AG08396 (cell line): ENCODE measurements around the gene TANGO2.
A peak's percentile ranks its signal among the peaks of the same experiment; 100 is the strongest.

Experiments
- DNase-seq: peaks from one replicate; pipeline ENCODE4 v3.0.0; 2012; ENCODE audit warnings: low spot score, mixed read lengths

Gene TANGO2

DNA sequence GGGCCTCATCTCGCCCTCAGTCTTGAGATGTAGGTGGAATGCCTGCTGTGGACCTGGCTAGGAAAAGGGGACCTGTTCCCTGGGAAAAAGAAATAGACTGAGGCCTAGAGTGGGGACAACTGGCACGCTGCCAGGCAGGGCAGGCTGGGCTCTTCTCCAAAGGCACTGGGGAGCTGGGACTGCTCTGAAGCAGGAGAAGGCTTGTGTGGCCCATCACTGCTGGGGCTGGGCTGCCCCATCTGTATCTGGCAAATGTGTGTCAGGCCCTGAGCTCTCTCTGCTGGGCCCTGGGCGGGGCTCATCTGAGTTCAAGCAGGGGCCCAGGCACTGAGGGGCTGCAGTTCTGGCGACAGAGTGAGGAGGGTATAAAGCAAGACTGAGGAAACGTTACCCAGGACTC is 37.2 kb upstream of the TANGO2 start:
- no peak for DNase-seq

DNA sequence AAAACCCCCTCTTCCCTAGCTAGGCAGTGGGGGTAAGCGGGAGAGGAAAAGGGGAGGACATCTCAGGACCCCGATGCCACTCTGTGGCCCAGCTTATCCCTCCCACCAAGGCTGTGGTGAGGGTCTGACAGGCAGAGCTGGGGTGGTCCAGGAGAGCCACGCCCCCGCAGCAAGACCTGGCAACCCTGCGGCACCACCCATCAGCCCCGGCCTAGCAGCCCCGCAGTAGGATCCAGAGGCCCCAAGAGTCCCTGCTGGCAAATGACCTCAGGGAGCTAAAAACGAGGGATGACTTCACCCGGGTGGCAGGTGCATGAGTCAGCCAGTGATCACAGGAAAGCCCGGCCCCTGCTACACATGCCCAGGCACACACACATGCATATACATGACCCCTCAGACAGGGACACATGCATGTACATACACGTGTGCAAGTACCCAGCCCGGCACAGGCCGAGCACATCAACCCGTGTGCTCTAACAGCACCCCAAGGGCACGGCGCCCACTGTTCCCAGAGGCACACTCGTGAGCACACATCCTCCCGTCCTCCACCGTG is 36.6 kb upstream of the TANGO2 start:
- peak; percentile 89 for DNase-seq

DNA sequence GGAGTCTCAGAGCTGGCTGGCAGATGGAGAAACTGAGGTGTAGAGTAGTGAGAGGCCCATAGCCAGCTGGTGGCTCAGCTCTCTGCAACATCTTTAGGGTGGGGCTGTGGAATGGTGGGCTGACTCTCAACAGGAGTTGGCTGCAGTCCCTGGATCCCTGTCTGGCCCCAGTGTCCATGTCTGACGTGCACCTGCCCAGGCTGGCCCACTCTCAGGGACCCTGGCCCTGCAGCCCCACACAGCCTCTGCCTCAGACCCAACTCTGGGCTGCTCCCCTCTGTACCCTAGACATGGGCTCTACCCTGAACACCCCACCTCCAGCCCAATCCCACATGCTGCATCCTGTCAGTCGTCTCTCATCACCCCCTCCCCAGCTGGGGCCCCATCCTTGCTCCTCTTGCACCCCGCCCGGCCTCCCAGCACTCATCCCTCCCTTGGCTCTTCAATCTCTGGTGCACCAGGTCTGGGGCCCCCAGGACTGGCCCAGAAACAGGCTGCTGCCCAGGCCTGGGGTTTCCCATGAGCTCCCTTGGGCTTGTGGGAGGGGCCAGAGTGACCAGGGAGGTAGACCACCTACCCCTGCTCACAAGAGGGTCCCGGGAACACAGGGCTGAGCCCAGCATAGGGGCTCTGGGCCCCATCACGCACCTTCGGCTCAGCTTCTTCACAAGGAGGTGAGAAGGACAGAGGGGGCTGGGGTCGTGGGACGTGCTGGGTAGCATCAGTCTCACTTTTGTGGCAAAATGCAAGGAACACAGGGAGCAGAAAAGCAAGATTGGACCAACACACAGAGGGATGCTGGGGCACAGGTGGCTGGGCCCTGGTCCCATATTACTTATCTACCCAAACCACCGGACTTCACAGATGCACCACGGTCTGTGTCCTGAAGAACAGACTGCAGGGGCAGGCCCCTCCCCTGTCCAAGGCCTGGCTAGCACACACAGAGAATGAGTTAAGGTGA is 35.8 kb upstream of the TANGO2 start:
- no peak for DNase-seq

DNA sequence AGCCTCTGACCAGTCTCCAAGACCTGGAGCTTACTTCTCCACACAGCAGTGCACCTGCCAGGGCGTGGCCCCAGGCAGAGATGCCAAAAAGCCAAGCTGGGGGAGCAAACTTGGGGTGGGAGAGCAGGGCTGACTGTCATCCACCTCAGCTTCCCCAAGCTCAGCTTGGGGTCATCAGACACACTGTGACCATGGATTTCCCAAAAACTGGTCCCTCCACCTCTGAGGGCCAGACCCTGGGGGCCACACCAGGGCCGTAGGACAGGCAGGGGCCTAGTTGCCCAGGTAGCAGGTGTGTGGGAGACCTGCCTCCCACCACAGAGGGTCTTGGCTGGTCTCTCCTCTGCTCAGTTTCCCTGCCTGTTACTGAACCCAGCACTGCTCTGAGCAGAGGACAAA is 34.9 kb upstream of the TANGO2 start:
- no peak for DNase-seq

DNA sequence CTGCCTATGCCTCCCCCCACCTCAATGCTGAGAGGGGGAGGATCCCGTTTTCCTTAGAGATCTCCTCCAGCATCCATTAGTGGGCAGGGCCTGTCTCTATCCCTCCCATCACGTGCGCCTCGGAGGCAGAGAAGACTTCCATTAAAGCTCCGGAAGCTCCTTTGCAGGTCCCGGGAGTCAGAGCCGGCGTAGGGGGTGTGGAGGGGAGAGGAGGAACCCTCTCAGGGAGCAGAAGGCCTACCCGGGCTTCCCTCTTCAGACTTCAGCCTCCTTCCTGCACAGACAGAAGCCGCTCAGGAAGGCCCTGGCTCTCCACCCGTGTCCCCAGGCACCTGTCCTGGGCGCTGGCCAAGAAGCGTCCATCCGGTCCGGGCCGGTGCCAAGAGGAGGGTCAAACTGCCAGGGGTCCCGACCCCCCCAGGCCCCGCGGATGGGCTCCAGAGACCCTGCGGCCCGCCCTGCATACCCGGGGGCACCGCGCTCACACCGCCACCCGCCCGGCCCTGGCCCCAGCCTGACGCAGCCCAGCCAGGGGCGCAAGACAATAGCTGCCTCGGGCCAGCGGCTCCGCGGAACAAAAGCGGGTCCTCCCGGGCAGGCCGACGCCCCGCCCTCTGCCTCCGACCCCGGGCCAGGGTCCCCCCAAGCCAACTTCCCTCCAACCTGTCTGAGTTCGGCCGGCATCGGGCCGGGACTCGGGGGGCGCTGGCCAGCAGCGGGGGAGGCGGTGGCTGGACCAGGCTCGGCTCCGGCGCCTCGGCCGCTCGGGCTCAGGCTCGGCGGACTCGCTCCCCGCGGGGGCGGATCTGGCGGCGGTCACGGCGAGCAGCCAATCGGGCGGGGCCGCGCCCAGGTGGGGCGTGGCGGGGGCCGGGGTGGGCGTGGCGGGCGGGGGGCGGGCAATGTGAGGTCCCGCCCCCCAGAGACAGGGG is 34.2 kb upstream of the TANGO2 start:
- peak; percentile 98 for DNase-seq

DNA sequence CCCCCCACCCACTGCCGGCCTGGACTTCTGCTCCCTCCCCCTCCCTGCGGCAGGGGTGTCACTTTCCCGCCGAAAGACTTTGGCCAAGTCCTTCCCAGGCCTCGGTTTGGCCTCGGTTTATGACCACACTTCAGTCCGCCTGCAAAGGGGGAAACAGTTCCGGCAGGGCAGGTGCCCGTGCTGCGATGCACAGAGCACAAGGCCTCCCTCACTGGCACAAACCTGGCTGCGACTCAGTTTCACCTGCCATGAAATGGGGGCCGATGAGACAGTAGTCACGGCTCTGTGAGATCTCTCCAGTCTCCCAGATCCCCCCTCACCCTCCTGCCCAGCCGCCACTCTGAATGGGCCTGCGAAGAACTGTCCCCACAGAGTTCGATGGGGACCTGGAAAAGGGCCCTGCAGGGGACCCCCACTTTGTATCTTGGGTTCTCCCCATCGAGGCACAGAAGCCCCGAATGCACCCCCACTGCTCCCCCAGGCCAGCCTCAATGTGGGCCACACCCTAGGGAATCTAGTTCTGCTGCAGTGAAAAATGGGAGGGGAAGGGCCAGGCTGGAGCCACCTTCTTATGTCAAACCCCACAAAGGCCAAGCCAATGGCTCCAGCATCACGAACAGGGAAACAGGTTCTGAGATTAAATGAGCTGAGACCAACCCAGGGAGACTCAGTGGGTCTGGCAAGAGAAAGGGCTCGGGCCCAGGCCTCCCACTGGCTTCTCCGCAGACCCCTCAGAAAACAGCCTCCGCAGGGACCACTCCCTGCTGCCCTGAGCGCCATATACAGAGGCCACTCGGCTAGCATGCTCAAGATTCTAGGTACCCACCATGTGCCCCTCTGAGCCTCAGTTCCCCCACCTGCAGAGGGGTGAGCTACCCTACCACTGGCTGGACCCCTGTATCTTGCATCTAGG is 33.3 kb upstream of the TANGO2 start:
- no peak for DNase-seq

DNA sequence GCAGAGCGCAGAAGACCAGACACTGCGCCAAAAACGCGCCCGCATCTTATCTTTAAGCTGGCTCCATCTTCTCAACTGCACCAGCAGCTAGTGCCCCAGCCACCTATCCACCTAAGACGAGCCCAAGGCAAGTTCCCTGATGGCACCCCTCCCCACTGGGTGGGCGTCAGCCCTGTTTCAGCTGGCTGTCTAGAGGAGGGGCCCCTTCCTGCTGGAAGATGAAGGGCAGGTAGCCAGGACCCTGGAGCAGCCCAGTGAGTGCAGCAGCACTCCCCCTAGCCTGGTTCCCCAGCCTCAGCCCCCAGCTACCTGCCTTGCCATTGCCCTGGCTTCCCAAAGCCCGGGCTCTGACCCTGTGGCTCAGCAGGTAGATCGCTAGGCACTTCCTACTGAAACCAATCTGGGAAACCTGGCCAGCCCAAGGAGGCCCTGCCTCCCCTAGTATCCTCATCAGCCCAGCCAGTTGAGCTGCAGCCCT is 32.5 kb upstream of the TANGO2 start:
- DNase-seq = no peak

DNA sequence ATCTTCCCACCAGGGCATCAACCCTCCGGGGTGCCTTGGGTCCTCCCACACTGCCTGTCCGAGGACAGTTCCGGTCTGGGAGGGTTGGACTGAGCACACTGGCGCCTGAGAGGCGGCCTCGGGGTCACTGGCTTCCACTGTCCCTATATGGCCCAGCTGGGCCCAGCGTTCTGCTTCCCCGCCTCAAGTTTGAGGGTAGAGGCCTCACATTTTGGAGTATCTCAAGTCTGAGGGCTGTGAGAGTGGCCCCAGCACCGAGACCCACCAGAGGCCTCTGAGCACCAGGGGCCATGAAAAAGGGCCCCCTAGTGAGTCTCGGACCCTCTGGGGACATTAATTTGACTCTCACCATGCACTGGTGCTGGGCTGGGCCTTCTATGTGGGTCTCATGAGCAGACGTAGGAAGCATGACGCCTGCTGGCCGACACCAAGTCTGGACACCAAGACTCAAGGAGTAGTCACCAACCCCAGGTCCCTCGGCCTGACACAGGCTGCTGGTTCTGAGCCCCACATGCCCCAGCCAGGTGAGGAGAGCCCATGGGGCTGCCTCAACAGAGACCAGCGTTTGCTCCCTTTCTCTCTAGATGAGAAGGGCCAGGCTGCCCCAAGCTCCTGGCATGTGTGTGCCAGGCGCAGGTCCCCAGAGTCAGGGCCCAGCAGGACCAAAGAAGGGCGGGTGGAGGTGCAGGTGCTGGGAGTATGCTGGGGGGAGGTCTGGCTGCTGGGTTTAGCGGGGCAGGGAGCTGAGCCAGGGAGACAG is 31.8 kb upstream of the TANGO2 start:
- DNase-seq = no peak

DNA sequence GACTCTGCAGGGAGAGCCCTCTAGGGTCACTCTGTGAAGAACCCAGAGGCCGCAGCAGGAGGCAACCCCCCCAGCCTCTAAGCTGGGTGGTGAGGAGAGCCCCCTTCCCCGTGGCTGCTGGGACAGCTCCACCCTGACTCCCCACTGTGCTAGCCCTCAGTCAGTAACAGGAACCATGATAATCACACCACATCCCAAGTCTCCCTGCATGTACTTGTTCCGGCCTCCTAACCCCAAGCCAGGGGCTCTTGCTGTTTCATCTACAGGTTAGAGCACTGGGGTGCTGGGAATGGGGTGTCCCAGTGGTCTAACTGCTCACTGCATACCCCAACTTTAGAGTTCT is 31.2 kb upstream of the TANGO2 start:
- no peak for DNase-seq

DNA sequence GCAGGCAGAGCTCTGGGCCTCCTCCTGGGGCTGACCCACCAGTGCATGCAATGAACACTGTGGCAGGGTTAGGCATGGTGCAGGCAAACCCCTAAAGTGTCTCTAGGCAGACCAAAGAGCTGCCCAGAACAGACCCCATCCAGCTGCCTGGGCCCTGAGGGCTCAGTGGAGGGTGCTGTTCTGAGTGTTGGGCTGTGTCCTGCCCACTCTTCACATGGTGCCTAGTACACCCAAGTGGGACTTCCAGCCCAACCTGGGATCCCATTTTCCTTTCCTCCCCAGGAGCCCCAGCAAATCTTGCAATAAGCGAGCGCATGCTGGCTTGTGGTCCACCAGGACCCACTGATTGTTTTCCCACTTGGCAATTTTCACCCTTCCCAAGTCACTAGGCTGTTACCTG is 30.7 kb upstream of the TANGO2 start:
- no peak for DNase-seq

DNA sequence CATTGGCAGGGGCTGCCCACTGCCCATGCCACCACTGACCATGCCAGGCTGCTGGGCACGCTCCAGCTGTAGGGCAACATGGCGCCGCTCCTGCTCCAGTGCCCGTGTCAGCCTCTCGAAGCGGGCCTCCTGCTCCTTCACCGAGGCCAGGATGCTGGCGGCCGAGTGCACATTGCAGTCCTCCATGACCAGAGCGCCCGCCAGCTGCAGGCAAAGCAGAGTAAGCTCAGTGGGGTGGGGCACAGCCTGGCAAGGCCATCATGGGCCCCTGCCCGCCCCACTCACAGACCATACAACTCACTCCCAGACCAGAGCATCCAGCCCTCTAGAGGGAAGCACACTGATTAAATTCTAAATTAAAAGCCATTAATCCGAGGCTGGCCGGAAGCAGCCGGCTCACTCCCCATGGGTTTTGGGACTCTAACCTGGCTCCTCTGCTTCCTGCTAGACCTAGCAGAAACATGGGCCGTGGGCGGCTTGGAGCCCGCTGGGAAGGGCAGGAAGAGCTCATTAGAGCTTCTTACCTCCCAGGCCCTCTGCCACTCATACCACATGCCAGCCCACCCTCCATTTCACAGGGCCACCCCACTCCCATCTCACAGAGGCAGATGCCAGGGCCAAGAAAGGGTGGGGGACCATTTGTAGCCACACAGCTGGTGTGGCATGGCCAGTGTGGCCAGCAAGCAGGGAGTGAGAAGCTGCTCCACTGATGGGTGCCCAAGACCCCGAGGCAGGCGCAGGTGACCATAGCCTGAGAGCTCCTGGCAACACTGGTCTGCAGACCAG is 30.1 kb upstream of the TANGO2 start:
- DNase-seq = no peak

DNA sequence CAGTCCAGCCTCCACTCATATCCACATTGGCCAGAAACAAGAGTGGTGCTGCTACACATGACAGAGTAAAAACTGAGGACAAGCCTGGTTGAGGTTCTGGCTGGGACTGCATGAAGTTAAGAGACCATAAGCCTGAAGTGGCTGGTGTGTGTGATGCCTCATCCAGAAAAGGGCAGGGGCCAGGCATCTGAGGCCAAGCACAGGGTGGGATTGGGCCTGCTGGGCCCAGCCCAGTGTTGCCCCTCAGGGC is 29.6 kb upstream of the TANGO2 start:
- DNase-seq = no peak

DNA sequence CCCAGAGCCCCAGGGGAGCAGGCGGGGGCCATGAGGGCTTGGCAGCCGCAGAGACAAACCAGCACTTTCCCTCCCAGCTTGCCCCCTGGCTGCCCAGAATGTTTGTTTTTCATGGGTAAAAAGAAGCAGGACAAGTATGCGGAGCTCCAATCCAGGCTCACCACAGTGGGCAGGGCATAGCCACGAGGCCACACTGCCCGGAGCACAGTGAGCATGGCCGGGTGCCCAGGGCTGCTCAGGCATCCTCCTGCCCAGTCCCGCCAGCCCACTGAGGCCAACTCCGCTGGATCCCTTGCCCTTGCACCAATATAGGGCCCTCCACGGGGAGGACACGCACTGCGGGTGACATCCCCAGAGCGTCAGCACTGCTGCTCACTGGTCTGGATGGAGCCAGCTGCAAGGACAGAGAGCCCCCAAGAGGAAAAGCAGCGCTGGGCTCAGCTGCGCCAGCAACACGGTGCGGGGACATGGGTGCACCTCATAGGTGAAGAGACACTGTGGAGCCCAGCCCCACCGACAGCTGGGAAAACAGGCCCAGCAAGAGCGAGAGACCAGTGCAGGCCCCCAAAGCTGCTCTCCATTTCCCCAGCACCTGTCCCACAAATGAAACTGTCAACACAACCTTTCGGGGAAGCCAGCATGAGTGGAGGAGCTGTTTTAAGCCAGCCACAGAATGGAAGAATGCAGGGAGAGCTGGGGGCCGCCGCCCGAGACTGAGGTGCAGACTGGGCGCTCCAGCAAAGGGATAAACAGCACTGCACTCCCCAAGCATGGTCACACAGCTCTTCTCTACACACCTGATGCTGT is 29.1 kb upstream of the TANGO2 start:
- DNase-seq = no peak

DNA sequence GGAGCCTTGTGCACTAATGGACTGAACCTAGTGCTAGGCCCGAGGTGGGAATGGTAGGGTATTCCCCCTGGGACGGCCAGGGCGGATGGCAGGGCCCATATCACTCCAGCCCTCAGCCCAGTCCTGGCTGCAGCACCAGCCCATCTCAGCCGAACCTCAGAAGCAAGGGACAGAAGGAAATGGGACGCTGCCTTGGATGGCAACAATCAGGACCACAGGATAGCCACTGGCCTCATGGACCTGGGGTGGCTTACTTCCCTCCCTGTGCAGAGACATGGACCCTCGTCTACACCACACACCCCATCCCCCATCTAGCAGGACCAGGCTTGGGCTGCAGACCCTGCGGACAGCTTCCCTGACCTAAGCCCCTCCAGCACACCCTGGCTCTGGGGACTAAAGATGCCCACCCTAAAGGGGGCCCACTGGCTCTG is 28.4 kb upstream of the TANGO2 start:
- DNase-seq = no peak

DNA sequence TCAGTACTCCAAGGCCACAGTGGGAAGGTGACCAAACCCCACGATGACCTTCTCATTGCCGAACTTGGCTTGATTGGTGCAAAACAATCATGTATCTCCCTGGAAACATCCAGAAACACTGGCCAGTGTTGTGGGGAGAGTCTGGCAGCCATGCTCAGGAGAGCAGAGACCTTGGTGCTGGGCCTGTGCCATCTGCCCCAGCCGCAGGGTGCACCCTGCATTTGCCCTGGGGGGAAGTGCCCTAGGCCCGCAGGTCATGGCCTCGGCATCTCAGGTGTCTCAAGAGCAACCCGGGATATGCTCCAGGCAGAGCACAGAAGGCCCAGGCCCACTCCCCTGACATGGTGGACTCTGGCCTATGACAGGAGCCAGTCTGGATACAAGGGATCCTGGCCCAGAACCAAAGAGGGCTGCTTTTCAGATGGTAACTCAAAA is 28.0 kb upstream of the TANGO2 start:
- DNase-seq = no peak

DNA sequence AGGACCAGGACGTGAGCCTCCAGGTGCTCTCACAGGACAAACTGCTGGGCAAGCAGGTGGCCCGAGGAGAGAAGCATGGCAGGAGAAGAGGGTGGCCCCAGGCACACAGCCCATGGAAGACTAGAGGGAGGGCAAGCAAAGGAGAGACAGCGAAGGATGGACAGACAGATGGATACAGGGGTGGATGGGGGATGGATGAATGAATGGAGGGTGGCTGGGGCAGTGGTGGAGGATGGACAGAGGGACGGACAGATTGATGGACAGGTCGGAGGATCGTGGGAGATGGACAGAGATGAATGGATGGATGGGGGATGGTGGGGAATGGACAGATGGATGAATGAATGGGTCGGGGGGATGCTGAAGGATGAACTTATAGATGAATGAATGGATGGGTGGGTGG is 27.0 kb upstream of the TANGO2 start:
- no peak for DNase-seq

DNA sequence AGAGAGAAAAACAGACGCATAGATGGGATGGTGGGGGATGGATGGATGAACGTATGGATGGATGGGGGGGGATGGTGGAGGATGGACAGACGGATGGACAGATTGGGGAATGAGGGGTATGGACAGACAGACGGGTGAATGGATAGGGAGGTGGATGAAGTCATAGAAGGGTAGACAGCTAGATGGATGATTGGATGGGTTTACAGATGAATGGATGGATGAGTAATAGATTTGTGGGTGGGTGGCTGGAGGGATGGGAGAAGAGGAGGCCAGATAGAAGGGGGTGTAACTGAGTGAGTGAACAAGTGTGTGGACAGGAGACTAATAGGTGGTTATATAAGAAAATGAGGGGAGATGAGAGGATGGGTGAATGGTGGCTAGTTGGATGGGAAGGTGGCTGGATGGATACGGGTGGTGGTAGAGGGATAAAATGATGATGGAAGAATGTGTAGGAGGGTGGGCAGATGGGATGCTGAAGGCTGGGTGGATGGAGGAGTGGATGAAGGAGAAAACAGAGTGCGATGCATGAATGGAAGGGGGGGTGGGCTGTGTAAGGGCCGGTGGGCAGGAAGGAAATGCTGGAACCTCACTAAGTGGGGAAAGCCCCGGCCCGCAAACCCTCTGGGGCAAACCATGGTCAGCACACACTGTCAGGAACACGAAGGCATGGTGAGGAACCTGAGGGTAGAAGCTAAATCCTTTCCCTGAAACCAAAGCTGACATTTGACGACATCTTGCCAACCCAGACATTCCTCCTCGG is 25.9 kb upstream of the TANGO2 start:
- DNase-seq = no peak

DNA sequence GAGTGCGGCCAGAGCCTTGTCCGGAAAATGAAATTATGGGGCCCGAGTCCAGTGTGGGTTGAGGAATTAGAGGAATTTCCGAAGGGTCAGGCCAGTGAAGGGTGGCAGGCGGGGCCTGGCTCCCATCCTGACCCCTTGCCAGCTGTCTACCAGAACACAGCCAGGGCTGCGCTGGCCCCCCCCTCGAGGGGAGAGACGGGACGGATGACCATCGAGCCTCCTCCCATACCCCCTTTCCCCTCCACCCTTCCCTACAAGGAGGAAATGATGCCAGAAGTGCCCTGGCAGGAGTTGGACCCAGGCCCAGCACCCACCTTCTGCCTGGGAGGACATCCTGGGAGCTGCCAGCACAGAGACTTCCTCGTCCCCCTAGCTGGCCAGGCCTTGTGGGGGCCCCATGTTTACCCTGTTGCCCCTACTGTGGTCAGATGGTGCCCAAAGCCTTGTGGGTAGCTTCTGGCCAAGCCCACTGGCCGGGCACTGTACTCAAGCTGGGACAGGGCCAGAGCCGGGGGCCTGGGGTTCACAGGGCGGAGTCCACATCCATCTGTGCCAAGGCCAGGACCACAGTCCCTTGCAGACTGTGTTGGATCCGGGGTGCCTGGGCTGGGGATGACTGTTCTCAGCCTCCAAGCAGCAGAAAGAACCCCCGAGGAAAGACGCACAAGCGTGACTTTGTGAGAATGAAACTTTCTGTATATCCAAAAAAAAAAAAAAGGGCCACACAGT is 25.1 kb upstream of the TANGO2 start:
- DNase-seq = peak; percentile 84
